ENCODE data around the gene RAD51.
A peak's percentile ranks its signal among the peaks of the same experiment; 100 is the strongest.

Gene RAD51

DNA sequence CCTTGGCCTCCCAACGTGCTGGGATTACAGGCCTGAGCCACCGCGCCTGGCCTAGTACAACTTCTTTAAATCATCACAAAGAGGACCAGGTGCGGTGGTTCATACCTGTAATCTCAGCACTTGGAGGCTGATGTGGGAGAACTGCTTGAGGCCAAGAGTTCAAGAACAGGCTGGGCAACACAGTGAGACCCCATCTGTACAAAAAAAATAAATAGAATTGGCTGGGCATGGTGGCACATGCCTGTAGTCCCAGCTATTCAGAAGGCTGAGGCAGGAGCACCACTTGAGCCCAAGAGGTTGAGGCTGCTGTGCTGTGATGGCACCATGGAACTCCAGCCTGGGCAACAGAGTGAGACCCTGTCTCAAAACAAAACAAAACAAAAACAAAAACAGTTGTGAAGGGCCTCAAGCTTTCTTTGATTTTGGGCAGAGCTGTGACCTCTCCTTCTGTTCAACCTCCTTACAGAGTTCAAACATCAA is 54.2 kb downstream of the RAD51 start:
- DNase-seq, result no peak
- no peaks in the 10 kb centered on the region for H3K9me3 ChIP-seq
- no peak overlapping the region for H3K4me3 ChIP-seq
- no peak for TF ChIP-seq CTCF (IDR thresholded peaks at IDR 0.05)
- peaks cover 0 to 13% (median 10%) of the 10 kb centered on the region in 4 donors for H3K4me1 ChIP-seq
- intact Hi-C loops (cut with DNase I; ENCODE audit: low total_unique reads), result no loop called here
- H3K36me3 ChIP-seq, result peaks cover 35 to 85% (median 36%) of the 10 kb centered on the region in 3 donors
- H3K27ac ChIP-seq, result no peak overlapping the region
- no peaks in the 10 kb centered on the region for H3K27me3 ChIP-seq

- TF ChIP-seq CTCF (IDR thresholded peaks at IDR 0.05), result no peak
- intact Hi-C loops (cut with DNase I; ENCODE audit: low total_unique reads), result no loop called here
- no peak for DNase-seq
- H3K27me3 ChIP-seq, result no peaks in the 10 kb centered on the region
- H3K4me3 ChIP-seq, result no peak overlapping the region
- no peaks in the 10 kb centered on the region for H3K9me3 ChIP-seq
- H3K27ac ChIP-seq, result no peak overlapping the region
- H3K36me3 ChIP-seq, result peaks cover 20 to 68% (median 20%) of the 10 kb centered on the region in 3 donors
- peaks cover 0 to 23% (median 13%) of the 10 kb centered on the region in 4 donors for H3K4me1 ChIP-seq
These were observed 55.9 kb downstream of the RAD51 start for GRCh38 chr15:40750885-40751284.

GRCh38 chr15:40751745-40752144 is 56.8 kb downstream of the RAD51 start:
- Histone ChIP-seq H3K27ac (no peak overlapping the region), H3K27me3 (no peaks in the 10 kb centered on the region), H3K4me1 (peaks cover 0 to 23% (median 13%) of the 10 kb centered on the region in 4 donors), H3K9me3 (no peaks in the 10 kb centered on the region), H3K4me3 (no peak overlapping the region), H3K36me3 (peaks cover 18 to 63% (median 19%) of the 10 kb centered on the region in 3 donors)
- TF ChIP-seq CTCF (IDR thresholded peaks at IDR 0.05), result no peak
- intact Hi-C loops (cut with DNase I; ENCODE audit: low total_unique reads), result no loop called here
- DNase-seq, result no peak

DNA sequence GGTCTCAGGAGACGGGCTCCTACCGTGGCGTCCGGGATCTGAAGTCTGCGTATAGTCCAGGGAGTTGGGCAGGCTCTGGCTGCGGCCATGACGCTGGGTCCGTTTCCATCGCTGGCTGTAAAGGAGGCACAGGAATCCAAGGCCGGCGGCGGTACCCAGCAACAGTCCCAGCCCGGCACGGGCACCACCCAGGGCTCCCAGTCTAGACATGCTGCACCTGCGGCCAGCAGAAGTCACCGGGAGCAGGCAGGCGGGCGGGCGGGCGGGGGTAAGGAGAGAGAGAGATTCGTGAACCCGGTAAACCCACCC is 59.6 kb downstream of the RAD51 start:
- Histone ChIP-seq H3K4me1 (peaks cover 0 to 23% (median 13%) of the 10 kb centered on the region in 4 donors), H3K27me3 (no peaks in the 10 kb centered on the region), H3K36me3 (peaks cover 15 to 37% (median 18%) of the 10 kb centered on the region in 3 donors), H3K9me3 (no peaks in the 10 kb centered on the region), H3K27ac (peak overlapping the region; percentile 75 to 85), H3K4me3 (peak overlapping the region; percentile 82 to 91)
- no peak for TF ChIP-seq CTCF (IDR thresholded peaks at IDR 0.05)
- DNase-seq, result no peak
- intact Hi-C loops (cut with DNase I; ENCODE audit: low total_unique reads), result no loop called here

DNA sequence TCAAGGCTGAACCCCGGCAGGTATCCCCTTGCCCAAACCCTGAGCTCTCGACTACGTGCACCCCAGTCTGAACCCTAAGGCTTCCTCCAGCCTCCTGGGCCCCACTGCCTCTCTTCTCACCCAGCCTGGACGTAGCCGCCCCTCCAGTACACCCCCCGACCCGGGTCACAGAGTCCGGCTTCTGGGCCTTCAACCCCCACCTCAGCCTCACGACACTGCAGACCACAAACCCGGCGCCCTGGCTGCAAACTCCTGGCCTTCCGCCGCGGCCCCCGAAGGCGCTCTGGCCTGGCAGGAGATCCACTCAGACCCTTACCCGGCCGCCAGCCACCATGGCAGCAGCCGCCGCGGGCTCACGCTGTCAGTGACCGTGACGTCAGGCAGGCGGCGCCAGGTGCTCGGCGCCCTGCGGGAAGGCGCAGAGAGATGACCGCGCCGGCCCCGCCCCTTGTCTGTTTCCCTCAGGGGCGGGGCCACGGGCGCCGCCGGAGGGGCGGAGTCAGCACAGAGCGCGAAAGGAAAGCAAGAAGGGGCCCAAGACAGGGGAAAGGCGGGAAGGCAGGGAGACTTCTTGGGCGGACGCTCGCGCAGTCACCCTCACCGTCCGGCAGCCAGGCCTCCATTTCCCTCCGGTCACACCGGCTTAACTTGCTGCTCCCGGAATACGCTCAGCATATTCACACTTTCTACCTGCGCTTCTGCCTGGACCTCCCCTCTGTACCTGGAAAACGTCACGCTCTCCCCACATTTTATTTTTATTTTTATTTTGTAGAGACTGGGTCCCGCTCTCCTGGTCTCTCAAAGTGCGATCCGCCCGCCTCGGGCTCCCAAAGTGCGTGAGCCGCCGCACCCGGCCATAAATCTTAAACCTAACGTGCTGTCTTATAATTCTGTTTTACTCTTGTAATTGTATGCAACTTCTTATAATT is 60.2 kb downstream of the RAD51 start, which contains the start of gene RMDN3:
Gene RMDN3 (minus strand): TSS at position 372 of the 929 bp plus-strand sequence. CDS start 471 bp downstream, outside the sequence.
- peaks cover 15 to 30% (median 18%) of the 10 kb centered on the region in 3 donors for H3K36me3 ChIP-seq
- H3K27ac ChIP-seq, result peak within 1 kb of the TSS; percentile 75 to 85
- peak; percentile 87 to 96 for DNase-seq
- peak within 1 kb of the TSS; percentile 82 to 91 for H3K4me3 ChIP-seq
- H3K9me3 ChIP-seq, result no peaks in the 10 kb centered on the region
- peaks cover 0 to 23% (median 13%) of the 10 kb centered on the region in 4 donors for H3K4me1 ChIP-seq
- intact Hi-C loops (cut with DNase I; ENCODE audit: low total_unique reads), result no loop called here
- no peaks in the 10 kb centered on the region for H3K27me3 ChIP-seq
- TF ChIP-seq CTCF (IDR thresholded peaks at IDR 0.05), result no peak

Data from tibial artery (tissue), 4 donors.